Cortex of kidney (tissue), 1 donor: Measurements from ENCODE around the gene TENM4.

ENCODE experiments used
- DNase-seq: peaks from one replicate; lab custom pipeline; 2025; lab: John Stamatoyannopoulos, UW

Gene TENM4

GRCh38 chr11:78744202-78744601, 696.6 kb downstream of the TENM4 start:
- no peak for DNase-seq

- DNase-seq, result no peak
Measured at GRCh38 chr11:78742430-78742829, 698.4 kb downstream of the TENM4 start.

- no peak for DNase-seq
Measured at GRCh38 chr11:78741741-78742140, 699.1 kb downstream of the TENM4 start.

GRCh38 chr11:78740199-78741071, 700.4 kb downstream of the TENM4 start:
- no peak for DNase-seq

- no peak for DNase-seq
Measured at GRCh38 chr11:78737891-78738290, 702.9 kb downstream of the TENM4 start.

GRCh38 chr11:78737301-78737700, 703.5 kb downstream of the TENM4 start:
- no peak for DNase-seq

GRCh38 chr11:78735711-78736110, 705.1 kb downstream of the TENM4 start:
- no peak for DNase-seq

GRCh38 chr11:78733031-78733430, 707.8 kb downstream of the TENM4 start:
- no peak for DNase-seq

GRCh38 chr11:78732246-78732645, 708.6 kb downstream of the TENM4 start:
- no peak for DNase-seq

GRCh38 chr11:78731027-78731426, 709.8 kb downstream of the TENM4 start:
- DNase-seq, result no peak

- no peak for DNase-seq
Measured at GRCh38 chr11:78730267-78730824, 710.5 kb downstream of the TENM4 start.

GRCh38 chr11:78727816-78728215, 713.0 kb downstream of the TENM4 start:
- no peak for DNase-seq

GRCh38 chr11:78725200-78725599, 715.6 kb downstream of the TENM4 start:
- no peak for DNase-seq

GRCh38 chr11:78722786-78723185, 718.0 kb downstream of the TENM4 start:
- no peak for DNase-seq

GRCh38 chr11:78720281-78720989, 720.4 kb downstream of the TENM4 start:
- no peak for DNase-seq

GRCh38 chr11:78717041-78717440, 723.8 kb downstream of the TENM4 start:
- no peak for DNase-seq

- DNase-seq, result no peak
Measured at GRCh38 chr11:78715639-78716311, 725.1 kb downstream of the TENM4 start.

GRCh38 chr11:78714539-78714938, 726.3 kb downstream of the TENM4 start:
- no peak for DNase-seq

GRCh38 chr11:78711735-78712134, 729.1 kb downstream of the TENM4 start:
- DNase-seq, result no peak

GRCh38 chr11:78710417-78710816, 730.4 kb downstream of the TENM4 start:
- DNase-seq, result no peak

- DNase-seq, result no peak
Measured at GRCh38 chr11:78708388-78708787, 732.4 kb downstream of the TENM4 start.

- no peak for DNase-seq
Measured at GRCh38 chr11:78706551-78706950, 734.3 kb downstream of the TENM4 start.
